PC-9 (cell line): ENCODE data around the gene RGL1. TPM values are rescaled to one million over a fixed set of nuclear protein-coding genes. Genes with fewer than 3 reads are reported as not detected.

Experiments used
- BruUV-seq: library from RNA; stranded (reverse); fragments of 400-500 nt; replicated peaks from 2 replicates; lab custom pipeline; 2021; lab: Mats Ljungman, UMichigan
- CTCF ChIA-PET: fragments of 300-600 bp; sonication (Branson Sonifier 250); formaldehyde crosslinking; loops from one replicate; lab custom pipeline; 2022; ENCODE audit warnings: antibody characterized with exemption; lab: Charles Lee
- POLR2A ChIA-PET: fragments of 300-600 bp; sonication (Branson Sonifier 250); formaldehyde crosslinking; loops from one replicate; lab custom pipeline; 2022; ENCODE audit warnings: antibody characterized with exemption; ENCODE audit not compliant: unreplicated experiment; lab: Charles Lee
- DNase-seq, 2 experiments: peaks; one replicate each; pipeline versions ENCODE4 v3.0.0 to v3.0.0-alpha.2; 2015 to 2022; ENCODE audit warnings: mixed read lengths in 1 of 2
- H2AFZ ChIP-seq: fragments of 200-600 bp; sonication (generic); 2 replicates; pipeline ENCODE4 v1.8.1; 2017; ENCODE audit warnings: antibody characterized with exemption
- H3F3A ChIP-seq: fragments of 200-600 bp; sonication (generic); 2 replicates; pipeline ENCODE4 v1.8.1; 2017; ENCODE audit warnings: antibody characterized with exemption, mild to moderate bottlenecking, low read depth; ENCODE audit not compliant: insufficient read depth
- H3K27ac ChIP-seq: fragments of 200-600 bp; sonication (generic); 2 replicates; pipeline ENCODE4 v1.6.1; 2016; ENCODE audit warnings: mixed run types
- H3K27me3 ChIP-seq: fragments of 200-600 bp; sonication (generic); 2 replicates; pipeline ENCODE4 v1.6.1; 2016; ENCODE audit warnings: low read depth, mixed run types; ENCODE audit not compliant: insufficient read depth
- H3K36me3 ChIP-seq: fragments of 200-600 bp; sonication (generic); 2 replicates; pipeline ENCODE4 v1.6.1; 2016; ENCODE audit warnings: low read depth, mixed run types
- H3K4me1 ChIP-seq: fragments of 200-600 bp; sonication (generic); replicated peaks from 2 replicates; pipeline ENCODE4 v1.6.1; 2016; ENCODE audit warnings: mixed run types; ENCODE audit not compliant: insufficient read depth
- H3K4me2 ChIP-seq: fragments of 200-600 bp; sonication (generic); 2 replicates; pipeline ENCODE4 v1.6.1; 2017; ENCODE audit warnings: mixed run types
- H3K4me3 ChIP-seq: fragments of 200-600 bp; sonication (generic); 2 replicates; pipeline ENCODE4 v1.6.1; 2016; ENCODE audit warnings: mixed run types
- H3K79me2 ChIP-seq: fragments of 200-600 bp; sonication (generic); 2 replicates; pipeline ENCODE4 v1.6.1; 2017; ENCODE audit warnings: low read depth, mixed run types
- H3K9me2 ChIP-seq: fragments of 200-600 bp; sonication (generic); 2 replicates; pipeline ENCODE4 v1.8.1; 2017; ENCODE audit warnings: mild to moderate bottlenecking; ENCODE audit not compliant: insufficient read depth
- H3K9me3 ChIP-seq: fragments of 200-600 bp; sonication (generic); 2 replicates; pipeline ENCODE4 v1.8.1; 2016; ENCODE audit warnings: low read depth; ENCODE audit not compliant: insufficient read depth
- H4K20me1 ChIP-seq: fragments of 200-600 bp; sonication (generic); 2 replicates; pipeline ENCODE4 v1.8.1; 2017; ENCODE audit not compliant: insufficient read depth
- EZH2 ChIP-seq: fragments of 200-600 bp; sonication (generic); IDR thresholded peaks from 2 replicates; pipeline ENCODE4 v1.8.0; 2017; ENCODE audit warnings: antibody characterized with exemption, low read depth
- intact Hi-C: fragments of 100-400 bp; cut with micrococcal nuclease; formaldehyde crosslinking; loops from one replicate; pipeline ENCODE4 v1.10.0; 2022; ENCODE audit not compliant: unreplicated experiment
- total RNA-seq: library from RNA; stranded (reverse); gene quantifications from 2 replicates; pipeline ENCODE4 v1.2.3, GENCODE V29; 2021
- TF ChIP-seq, protein P1 (sequence below): fragments of 200-600 bp; sonication (generic); conservative IDR thresholded peaks from 2 replicates; pipeline ENCODE4 v1.6.1; 2017; ENCODE audit warnings: mixed run types, antibody characterized with exemption, mild to moderate bottlenecking, moderate library complexity

Gene RGL1
- total RNA-seq, 1 experiment from 2014 or later: 2.6 TPM

DNA sequence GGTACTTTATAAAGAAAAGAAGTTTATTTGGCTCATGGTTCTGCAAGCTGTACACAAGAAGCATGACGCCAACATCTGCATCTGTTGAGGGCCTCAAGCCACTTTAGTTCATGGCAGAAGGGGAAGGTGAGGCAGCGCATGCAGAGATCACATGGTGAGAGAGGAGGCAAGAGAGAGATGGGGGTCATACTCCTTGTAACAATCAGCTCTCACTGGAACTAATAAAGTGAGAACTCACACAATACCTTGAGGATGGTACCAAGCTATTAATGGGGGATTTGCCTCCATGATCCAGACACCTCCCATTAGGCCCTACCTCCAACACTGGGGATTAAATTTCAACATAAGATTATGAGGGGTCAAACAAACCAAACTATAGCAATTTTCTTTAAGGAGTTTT lies 3.3 kb upstream of the RGL1 start:
- peaks cover 22% of the 10 kb centered on the region for H3K9me3 ChIP-seq
- BruUV-seq: no TSS peak

DNA sequence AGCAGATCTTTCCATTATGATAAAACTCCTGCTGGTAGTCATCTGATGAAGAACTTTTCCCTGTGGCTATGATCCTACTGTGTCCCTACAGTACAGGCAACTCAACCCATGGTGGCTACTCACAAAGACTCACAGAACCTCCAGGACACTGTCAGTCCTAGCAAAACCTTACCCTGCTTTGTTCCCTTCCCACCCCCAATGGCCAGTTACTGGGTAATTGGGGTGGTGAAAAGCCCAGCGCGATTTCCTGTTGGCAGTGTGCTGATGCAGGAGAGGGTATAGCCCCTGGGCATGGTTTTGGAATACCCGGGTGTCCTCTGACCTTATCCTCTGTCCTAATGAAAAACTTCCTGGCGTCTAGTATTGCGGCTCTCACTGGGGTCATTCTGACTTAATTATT lies 533 bp upstream of the RGL1 start:
- CTCF ChIA-PET: no interaction called here
- DNase-seq: peak in 1 of 2 experiments; percentile 4
- Histone ChIP-seq H3K4me2 (peak overlapping the region; percentile 82), H3K79me2 (peaks cover 6% of the 10 kb centered on the region; the same call in 1 of the 2 replicates), H4K20me1 (no peaks in the 10 kb centered on the region), H3K27me3 (no peaks in the 10 kb centered on the region), H3K27ac (peak overlapping the region; percentile 66), H2AFZ (peak overlapping the region; percentile 89; the same call in 1 of the 2 replicates), H3K9me2 (no peaks in the 10 kb centered on the region), H3K4me1 (peaks cover 36% of the 10 kb centered on the region), H3K36me3 (no peaks in the 10 kb centered on the region), H3F3A (peaks cover 22% of the 10 kb centered on the region), H3K4me3 (peak overlapping the region; percentile 77; the same call in 1 of the 2 replicates), H3K9me3 (peaks cover 21% of the 10 kb centered on the region)
- intact Hi-C loops: loop anchor here (1.0 to 2.0 kb wide), 2 partner anchors 106 to 112 kb away; no protein-coding TSS in a partner anchor
- no TSS peak for BruUV-seq
- POLR2A ChIA-PET: no interaction called here
- no peak for TF ChIP-seq EZH2
- TF ChIP-seq, protein P1, sequence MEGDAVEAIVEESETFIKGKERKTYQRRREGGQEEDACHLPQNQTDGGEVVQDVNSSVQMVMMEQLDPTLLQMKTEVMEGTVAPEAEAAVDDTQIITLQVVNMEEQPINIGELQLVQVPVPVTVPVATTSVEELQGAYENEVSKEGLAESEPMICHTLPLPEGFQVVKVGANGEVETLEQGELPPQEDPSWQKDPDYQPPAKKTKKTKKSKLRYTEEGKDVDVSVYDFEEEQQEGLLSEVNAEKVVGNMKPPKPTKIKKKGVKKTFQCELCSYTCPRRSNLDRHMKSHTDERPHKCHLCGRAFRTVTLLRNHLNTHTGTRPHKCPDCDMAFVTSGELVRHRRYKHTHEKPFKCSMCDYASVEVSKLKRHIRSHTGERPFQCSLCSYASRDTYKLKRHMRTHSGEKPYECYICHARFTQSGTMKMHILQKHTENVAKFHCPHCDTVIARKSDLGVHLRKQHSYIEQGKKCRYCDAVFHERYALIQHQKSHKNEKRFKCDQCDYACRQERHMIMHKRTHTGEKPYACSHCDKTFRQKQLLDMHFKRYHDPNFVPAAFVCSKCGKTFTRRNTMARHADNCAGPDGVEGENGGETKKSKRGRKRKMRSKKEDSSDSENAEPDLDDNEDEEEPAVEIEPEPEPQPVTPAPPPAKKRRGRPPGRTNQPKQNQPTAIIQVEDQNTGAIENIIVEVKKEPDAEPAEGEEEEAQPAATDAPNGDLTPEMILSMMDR: no peak

More for the DNA sequence above, 3.3 kb upstream of the RGL1 start:
- peaks cover 1% of the 10 kb centered on the region; the same call in 1 of the 2 replicates for H3K79me2 ChIP-seq
- no peak overlapping the region for H3K27ac ChIP-seq
- no peak for DNase-seq
- peaks cover 22% of the 10 kb centered on the region for H3F3A ChIP-seq
- ChIA-PET POLR2A (no interaction called here), CTCF (no interaction called here)
- no peaks in the 10 kb centered on the region for H3K27me3 ChIP-seq
- no peak overlapping the region for H3K4me2 ChIP-seq
- H3K4me1 ChIP-seq: peaks cover 17% of the 10 kb centered on the region
- TF ChIP-seq EZH2: no peak
- H3K9me2 ChIP-seq: no peaks in the 10 kb centered on the region
- H3K4me3 ChIP-seq: no peak overlapping the region
- H4K20me1 ChIP-seq: no peaks in the 10 kb centered on the region
- no peak overlapping the region for H2AFZ ChIP-seq
- intact Hi-C loops: no loop called here
- H3K36me3 ChIP-seq: no peaks in the 10 kb centered on the region

DNA sequence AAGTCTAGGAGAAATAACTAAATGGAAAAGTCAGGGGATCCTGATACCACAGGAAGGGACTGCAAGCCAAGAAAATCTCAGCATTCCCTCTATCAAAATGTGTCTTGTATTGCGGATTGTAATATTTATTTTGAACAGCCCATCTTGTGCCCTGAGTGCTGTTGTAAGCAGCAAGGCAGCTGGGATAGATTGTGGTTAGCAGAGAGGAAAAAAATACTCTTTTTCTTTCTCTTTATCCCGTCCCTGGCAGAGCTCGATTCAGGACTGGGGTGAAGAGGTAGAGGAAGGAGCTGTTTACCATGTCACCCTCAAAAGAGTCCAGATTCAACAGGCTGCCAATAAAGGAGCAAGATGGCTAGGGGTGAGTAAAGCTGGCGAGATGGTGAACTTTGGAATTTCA lies 1.2 kb downstream of the RGL1 start:
- H3K4me2 ChIP-seq: peak overlapping the region; percentile 82
- peaks cover 22% of the 10 kb centered on the region for H3F3A ChIP-seq
- no peak for TF ChIP-seq EZH2
- TF ChIP-seq, protein P1: no peak
- H3K36me3 ChIP-seq: no peaks in the 10 kb centered on the region
- no peaks in the 10 kb centered on the region; the same call in 1 of the 2 replicates for H4K20me1 ChIP-seq
- BruUV-seq: no TSS peak
- ChIA-PET CTCF (no interaction called here), POLR2A (no interaction called here)
- peak overlapping the region; percentile 77; the same call in 1 of the 2 replicates for H3K4me3 ChIP-seq
- intact Hi-C loops: no loop called here
- H3K4me1 ChIP-seq: peaks cover 36% of the 10 kb centered on the region
- no peaks in the 10 kb centered on the region for H3K27me3 ChIP-seq
- no peak overlapping the region for H3K27ac ChIP-seq
- DNase-seq: no peak
- no peak overlapping the region for H2AFZ ChIP-seq
- H3K9me2 ChIP-seq: no peaks in the 10 kb centered on the region
- peaks cover 6% of the 10 kb centered on the region; the same call in 1 of the 2 replicates for H3K79me2 ChIP-seq
- H3K9me3 ChIP-seq: peaks cover 9% of the 10 kb centered on the region; the same call in 1 of the 2 replicates
